Measurements from ENCODE around the gene PPP3CA.

Gene PPP3CA

DNA sequence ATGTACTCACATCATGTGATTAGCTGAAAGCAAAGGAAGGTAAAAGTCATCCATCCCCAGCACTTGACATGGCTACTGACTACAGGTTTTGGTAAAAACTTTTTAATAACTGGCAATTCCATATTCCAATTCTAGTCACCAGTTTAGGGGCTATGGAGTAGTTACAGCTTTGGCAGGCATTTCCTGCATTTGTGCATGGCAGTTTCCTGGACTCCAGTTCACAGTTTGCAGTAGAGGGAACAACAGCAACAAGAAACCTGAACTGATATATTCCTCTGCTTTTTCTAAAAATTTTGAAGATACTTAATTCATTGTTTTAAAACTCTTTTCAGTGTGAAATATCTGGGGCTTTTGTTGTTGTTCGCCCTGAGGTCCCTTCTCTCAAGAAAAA lies 184.3 kb downstream of the PPP3CA start:
- DNase-seq (ENCODE audit: low read depth): no peak
- TF ChIP-seq, protein P1, sequence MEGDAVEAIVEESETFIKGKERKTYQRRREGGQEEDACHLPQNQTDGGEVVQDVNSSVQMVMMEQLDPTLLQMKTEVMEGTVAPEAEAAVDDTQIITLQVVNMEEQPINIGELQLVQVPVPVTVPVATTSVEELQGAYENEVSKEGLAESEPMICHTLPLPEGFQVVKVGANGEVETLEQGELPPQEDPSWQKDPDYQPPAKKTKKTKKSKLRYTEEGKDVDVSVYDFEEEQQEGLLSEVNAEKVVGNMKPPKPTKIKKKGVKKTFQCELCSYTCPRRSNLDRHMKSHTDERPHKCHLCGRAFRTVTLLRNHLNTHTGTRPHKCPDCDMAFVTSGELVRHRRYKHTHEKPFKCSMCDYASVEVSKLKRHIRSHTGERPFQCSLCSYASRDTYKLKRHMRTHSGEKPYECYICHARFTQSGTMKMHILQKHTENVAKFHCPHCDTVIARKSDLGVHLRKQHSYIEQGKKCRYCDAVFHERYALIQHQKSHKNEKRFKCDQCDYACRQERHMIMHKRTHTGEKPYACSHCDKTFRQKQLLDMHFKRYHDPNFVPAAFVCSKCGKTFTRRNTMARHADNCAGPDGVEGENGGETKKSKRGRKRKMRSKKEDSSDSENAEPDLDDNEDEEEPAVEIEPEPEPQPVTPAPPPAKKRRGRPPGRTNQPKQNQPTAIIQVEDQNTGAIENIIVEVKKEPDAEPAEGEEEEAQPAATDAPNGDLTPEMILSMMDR (IDR thresholded peaks at IDR 0.05; ENCODE audit: low read depth, low read length): no peak
- no peak for TF ChIP-seq POLR2A (IDR thresholded peaks at IDR 0.05; ENCODE audit: extremely low read depth, insufficient read length)
- TF ChIP-seq, protein P2, sequence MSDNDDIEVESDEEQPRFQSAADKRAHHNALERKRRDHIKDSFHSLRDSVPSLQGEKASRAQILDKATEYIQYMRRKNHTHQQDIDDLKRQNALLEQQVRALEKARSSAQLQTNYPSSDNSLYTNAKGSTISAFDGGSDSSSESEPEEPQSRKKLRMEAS (IDR thresholded peaks at IDR 0.05; ENCODE audit: low read depth, low read length): no peak
- TF ChIP-seq MYC (IDR thresholded peaks at IDR 0.05; ENCODE audit: low read depth, low read length): no peak
- no peak overlapping the region for H3K4me3 ChIP-seq (ENCODE audit: low read depth, low read length)

DNA sequence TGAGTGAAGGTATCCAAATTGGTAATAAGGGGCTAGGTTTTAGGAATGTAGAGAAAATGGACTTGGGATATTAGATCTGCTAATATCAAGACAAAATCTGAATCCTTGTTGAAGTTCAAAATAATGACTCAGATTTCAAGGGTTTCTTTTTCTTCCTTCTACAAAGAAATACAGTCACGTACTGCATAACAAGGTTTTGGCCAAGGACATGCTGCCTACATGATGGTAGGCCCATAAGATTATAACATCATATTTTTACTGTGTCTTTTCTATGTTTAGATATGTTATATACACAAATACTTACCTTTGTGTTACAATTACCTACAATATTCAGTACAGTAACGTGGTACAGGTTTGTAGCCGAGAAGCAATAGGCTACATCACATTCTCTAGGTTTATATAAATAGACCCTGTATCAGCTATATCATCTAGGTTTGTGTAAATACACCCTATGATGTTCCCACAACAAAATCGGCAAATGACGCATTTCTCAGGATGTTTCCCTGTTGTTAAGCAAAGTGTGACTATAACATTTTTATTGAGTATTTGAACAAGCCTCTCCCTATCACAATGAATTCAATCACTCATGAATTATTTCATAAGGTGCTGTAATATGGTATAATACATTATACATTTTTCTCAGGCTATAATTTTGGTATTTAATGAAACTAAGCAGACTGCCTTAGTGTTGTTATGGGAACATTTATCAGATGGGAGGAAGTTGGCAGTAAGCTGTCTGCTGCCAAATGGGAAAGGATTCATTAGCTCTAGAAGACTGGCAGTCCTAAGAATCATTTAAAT lies 186.3 kb downstream of the PPP3CA start:
- no peak overlapping the region for H3K4me3 ChIP-seq (ENCODE audit: low read depth, low read length)
- DNase-seq (ENCODE audit: low read depth): no peak
- TF ChIP-seq POLR2A (IDR thresholded peaks at IDR 0.05; ENCODE audit: extremely low read depth, insufficient read length): no peak
- TF ChIP-seq, protein P2 (IDR thresholded peaks at IDR 0.05; ENCODE audit: low read depth, low read length): no peak
- TF ChIP-seq, protein P1 (IDR thresholded peaks at IDR 0.05; ENCODE audit: low read depth, low read length): no peak
- no peak for TF ChIP-seq MYC (IDR thresholded peaks at IDR 0.05; ENCODE audit: low read depth, low read length)

DNA sequence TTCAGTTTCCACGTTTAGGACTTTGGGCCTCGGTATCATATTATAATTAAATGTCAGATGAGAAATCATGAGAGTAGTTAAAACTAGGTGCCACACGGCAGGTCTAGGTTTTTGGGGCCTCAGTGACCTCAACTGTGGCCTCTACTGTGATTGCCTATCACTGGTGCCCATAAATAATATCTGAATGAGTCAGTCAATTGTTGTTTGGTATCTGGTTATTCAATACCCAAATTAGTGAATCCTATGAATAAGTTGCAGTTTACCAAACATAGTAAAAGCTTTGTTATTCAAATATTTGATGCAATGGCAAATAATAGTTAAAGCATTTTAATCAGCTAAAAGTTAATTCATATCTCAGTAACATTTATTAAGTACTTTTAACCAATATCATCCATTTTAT lies 188.8 kb downstream of the PPP3CA start:
- TF ChIP-seq, protein P2 (IDR thresholded peaks at IDR 0.05; ENCODE audit: low read depth, low read length): no peak
- TF ChIP-seq, protein P1 (IDR thresholded peaks at IDR 0.05; ENCODE audit: low read depth, low read length): no peak
- TF ChIP-seq MYC (IDR thresholded peaks at IDR 0.05; ENCODE audit: low read depth, low read length): no peak
- H3K4me3 ChIP-seq (ENCODE audit: low read depth, low read length): no peak overlapping the region

DNA sequence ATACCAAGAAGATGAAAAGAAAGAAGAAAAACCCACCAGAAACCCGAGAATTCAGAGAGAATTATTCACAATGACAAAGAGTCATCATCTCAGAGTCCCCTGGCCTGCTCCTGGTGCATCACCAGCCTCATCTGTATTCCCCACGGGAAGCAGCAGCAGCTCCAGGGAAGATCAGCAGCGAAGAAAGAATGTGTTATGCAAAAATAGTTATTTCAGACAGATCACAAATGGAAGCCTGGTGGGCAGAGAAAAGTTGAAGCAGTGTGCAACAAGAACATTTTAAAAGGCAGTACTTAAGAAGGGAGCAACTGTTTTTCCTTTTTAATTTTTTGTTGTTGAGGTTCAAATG lies 189.2 kb downstream of the PPP3CA start:
- DNase-seq (ENCODE audit: low read depth): no peak

More for the DNA sequence above, 188.8 kb downstream of the PPP3CA start:
- DNase-seq (ENCODE audit: low read depth): no peak

DNA sequence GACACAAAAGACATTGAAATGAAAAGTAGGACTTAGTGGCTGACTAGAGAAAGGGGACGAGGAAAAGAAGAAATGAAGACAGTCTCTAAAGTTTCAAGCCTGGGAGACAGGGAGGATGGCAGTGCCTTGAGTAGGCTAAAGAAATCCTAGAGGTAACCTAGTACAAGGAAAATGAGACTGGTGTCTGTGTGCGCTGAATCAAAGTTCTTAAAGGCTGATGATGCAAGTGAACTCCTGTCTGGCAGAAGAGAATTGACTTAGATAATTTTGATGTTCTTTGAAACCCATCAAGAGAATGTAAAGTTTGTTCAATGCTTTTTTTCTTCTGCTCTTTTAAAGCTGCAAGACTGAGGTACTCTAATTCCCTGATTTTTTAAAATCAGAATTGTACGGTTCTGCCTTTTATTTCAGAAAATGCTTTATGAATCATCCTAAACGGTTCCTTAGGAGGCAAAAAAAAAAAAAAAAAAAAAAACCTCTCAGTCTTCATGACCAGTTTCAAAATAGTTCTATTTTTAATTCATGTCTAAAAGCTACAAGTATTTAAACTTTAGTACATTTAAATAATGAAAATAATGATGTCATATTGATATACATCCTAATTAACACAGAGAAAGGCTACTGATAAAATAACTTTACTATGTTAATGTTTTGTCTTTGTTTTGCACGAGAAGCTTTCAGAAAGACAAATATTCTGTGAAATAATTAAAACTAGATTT lies 189.8 kb downstream of the PPP3CA start:
- TF ChIP-seq MYC (IDR thresholded peaks at IDR 0.05; ENCODE audit: low read depth, low read length) (no peak), POLR2A (IDR thresholded peaks at IDR 0.05; ENCODE audit: extremely low read depth, insufficient read length) (no peak)
- TF ChIP-seq, protein P1 (IDR thresholded peaks at IDR 0.05; ENCODE audit: low read depth, low read length): no peak
- TF ChIP-seq, protein P2 (IDR thresholded peaks at IDR 0.05; ENCODE audit: low read depth, low read length): no peak
- DNase-seq (ENCODE audit: low read depth): no peak
- no peak overlapping the region for H3K4me3 ChIP-seq (ENCODE audit: low read depth, low read length)

More for the DNA sequence above, 189.2 kb downstream of the PPP3CA start:
- H3K4me3 ChIP-seq (ENCODE audit: low read depth, low read length): no peak overlapping the region
- TF ChIP-seq POLR2A (IDR thresholded peaks at IDR 0.05; ENCODE audit: extremely low read depth, insufficient read length) (no peak), MYC (IDR thresholded peaks at IDR 0.05; ENCODE audit: low read depth, low read length) (no peak)
- TF ChIP-seq, protein P2 (IDR thresholded peaks at IDR 0.05; ENCODE audit: low read depth, low read length): no peak
- TF ChIP-seq, protein P1 (IDR thresholded peaks at IDR 0.05; ENCODE audit: low read depth, low read length): no peak

All from NB4 (cell line).